Measurements from ENCODE around the gene CEBPA. TPM values are rescaled to one million over a fixed set of nuclear protein-coding genes. Genes with fewer than 3 reads are reported as not detected.

CEBPA gene
- polyA plus RNA-seq, 12 donors = 1.7 to 33.1 (median 4.0) TPM; not detected in 1

DNA sequence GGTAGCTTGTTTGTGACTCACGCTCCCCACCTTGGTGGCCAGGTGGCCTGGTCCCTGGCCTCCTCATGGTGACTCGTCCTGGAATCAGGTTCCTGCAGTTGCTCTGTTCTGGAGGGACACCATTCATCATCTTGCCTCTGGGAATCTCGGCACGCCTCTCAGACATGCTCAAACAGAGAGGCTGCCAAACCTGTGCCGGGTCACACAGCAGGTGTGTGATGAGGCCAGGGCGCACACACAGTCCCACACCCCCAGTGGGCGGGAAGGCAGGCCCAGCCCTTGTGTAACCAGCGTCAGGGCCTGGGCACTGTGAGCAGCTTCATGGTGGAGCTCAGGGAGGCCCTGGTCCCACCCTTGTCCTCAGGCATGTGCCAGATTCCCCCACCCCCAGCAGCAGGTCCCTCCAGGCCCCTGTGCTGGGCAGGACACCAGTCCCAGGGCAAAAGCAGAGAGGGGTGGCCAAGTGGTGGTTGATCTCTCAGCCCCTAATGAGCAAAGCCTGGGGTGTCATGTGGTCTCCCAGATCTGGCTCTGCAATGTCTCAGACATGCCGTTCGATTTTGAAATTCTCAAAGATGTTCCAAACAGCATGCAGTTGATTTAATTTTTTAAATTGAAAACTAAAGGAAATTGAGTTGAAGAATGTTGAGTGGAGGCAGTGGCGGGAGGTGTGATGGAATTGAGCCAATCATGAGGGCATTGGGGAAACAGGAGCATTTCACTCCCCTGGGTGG, 12.1 kb downstream of the CEBPA start:
- no peak for DNase-seq

DNA sequence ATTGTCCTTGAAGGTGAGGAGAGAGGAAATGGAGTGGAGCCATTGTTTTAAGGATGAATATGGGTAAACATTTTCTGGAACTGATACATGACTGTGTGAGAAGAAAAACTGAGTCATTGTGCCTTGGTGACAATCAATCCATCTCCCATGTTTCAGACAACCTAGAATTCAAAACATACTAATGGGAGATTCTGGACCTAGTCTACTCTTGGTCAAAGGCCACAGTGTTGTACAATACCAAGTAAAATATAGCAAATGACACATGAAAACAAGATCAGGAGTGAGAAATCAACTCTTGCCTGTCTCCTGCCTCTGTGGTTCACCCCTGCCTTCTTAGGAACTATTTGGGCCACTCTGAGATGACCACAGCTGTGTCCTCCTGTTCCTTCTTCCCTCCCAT, 13.1 kb downstream of the CEBPA start:
- no peak for DNase-seq

DNA sequence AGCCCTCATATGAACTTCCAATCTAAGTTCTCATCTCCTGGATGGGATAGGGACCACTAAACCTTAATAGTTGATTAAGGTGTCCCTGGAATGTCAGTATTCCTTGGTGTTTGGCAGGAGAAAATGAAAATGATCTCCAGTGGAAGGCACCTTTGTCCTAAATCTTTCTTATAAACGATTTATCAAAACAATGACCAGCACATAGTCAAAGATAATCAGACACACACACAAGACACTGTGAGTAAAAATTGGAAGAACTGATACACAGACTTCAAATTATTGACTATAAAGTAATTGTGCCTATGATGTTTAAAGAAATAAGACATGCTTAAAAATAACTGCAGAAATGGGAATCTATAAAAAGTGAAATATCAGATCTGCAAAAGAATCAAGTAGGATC, 13.7 kb downstream of the CEBPA start:
- no peak for DNase-seq

DNA sequence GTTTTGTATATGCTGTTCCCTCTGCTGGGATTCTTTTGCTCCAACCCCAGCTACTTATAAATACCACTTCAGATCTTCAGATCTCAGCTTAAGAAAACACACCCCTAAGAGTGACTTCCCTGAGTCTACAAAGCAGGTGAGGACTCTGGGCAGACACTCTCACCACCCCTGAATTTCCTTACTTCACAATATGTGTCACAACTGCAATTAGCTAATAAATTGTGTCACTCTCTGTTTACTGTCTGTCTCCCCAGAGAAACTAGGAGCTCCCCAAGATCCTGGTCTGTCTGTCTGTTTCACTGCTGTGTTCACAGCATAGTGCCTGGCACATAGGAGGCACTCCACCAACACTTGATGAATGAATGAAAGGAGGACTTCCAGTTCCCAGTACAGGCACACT, 14.4 kb downstream of the CEBPA start:
- no peak for DNase-seq

DNA sequence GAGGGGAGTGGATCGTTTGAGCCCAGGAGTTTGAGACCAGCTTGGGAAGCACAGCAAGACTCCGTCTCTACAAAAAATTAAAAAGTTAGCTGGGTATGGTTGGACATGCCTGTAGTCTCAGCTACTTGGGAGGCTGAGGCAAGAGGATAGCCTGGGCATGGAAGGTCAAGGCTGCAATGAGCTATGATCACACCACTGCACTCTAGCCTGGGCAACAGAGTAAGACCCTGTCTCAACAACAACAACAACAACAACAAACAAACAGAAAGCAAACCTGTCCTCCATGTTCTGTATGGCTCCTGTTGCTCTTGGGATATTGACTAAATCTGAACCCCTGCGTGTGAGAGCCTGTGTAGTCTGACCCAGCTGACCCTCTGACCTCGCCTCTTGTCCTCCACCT, 14.9 kb downstream of the CEBPA start:
- DNase-seq = no peak

DNA sequence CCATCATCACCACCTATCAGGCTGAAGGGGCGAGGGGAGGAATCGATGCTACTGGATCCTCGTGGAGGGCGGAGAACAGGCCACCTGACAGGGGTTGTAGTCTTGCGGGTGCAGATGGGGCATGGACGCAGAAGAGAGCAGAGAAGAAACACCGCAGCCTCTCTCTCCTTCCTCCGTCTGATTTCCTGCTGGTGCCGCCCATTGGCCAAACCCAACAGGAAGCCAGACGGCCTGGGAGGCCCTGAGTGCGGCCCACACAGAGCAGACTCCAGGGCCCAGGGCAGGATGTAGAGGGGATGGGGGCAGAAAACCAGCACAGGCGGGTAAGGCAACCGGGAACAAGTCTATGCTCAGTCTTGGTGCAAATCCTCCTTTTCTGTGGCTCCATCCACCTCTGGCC, 15.4 kb downstream of the CEBPA start:
- DNase-seq = no peak

DNA sequence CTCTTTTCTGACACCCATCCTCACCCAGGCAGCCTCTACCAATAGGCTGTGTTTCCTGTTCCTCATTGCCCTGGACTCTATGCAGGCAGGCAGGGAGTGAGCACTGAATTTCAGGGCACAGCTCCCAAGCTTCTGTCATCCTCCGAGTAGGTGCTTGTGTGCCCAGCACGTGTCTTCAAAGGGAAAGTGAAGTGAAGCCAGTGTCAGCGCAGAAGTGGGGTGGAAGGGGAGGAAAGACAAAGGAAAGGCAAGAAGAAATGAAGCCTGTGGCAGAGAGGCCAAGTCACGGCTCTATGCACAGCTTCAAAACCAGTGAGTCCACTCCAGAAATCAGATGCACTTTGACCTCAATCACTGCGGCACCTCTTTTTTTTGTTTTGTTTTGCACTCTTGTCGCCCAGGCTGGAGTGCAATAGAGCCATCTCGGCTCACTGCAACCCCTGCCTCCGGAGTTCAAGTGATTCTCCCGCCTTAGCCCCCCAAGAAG, 16.9 kb downstream of the CEBPA start:
- DNase-seq = no peak

DNA sequence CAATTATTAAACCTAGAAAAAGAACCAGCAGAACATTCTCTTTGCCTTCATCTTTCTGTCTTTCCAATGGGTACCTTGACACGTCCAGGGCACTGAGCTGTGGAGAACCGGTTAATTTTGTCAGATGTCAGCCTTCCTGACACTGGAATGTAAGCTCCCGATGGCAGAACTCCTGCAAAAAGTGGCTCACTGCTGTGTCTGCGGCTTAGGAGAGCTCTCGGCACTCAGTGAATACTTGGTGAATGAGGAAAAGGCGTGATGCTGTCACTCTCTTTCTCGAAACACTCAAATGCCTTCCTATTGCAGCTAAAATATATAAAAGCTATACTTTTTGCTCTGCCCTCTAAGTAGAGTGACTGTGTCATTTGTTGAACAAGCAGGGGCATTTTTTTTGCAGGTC, 17.6 kb downstream of the CEBPA start:
- DNase-seq = no peak

DNA sequence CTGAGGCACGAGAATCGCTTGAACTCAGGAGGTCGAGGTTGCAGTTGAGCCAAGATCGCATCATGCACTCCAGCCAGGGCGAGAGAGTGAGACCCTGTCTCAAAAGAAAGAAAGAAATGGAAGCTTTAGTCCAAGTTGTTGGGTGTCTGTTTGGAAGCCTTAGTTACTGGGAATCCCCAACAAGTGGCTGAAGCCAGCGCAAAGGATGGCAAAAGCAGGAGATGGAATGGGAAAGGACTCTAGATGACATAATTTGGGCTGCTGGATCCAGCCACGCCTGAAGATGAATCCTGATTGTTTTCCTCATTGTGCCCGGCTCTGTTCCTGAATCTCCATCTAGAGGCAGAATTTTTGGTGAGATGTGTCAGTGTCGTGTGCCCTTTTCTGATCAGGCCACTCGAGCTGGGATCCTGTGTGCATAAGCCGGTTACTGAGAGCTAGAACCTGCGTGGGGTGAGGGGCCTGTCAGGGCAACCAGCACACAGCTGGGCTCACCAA, 18.1 kb downstream of the CEBPA start:
- DNase-seq = no peak

DNA sequence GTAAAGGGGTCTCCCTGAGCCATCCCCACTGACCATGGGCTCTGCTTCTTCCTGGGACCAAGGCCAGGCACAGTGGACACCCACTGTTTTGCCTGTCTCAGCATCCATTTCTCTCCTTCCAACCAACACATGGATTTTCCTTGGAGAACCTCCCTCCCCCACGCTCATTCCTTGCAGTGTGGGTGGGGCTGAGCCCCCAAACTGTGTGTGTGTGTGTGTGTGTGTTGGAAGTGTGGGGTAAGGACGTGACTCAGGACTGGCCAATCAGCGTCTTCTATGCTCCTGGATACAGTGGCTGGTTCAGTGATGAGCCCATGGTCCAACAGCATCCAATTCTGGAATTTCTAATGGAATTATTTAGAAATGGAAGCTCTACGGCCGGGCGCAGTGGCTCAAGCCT, 18.7 kb downstream of the CEBPA start:
- DNase-seq = no peak

DNA sequence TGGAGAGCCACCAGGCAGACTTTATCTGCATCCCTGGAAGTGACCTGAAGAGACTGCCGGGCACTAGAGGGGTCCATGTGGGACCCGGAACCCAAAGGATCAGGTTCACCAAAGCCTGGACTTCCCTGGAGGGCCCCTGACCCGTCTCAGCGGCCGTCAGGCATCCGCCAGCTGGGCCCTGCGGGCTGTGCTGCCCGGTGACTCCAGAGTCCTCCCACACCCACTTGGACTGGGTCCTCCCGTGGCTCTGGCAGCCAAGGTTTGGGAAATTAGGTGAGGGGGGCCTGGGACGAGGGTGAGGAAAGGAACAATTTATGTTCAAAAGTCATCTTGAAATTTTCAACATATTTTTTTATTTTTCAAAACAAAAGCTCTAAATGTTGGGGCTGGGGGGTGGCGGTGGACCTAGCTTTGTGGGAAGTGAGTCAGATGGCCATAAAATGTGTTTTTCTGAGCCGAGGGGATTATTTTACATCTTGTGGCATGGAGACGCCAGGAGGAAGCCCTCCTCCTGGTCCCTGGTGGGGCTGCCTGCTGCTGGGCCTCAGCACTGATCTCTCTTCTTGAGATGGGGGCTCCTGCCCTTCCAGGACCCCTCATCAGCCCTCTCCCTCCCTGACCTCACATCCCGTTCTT, 20.2 kb downstream of the CEBPA start:
- no peak for DNase-seq

DNA sequence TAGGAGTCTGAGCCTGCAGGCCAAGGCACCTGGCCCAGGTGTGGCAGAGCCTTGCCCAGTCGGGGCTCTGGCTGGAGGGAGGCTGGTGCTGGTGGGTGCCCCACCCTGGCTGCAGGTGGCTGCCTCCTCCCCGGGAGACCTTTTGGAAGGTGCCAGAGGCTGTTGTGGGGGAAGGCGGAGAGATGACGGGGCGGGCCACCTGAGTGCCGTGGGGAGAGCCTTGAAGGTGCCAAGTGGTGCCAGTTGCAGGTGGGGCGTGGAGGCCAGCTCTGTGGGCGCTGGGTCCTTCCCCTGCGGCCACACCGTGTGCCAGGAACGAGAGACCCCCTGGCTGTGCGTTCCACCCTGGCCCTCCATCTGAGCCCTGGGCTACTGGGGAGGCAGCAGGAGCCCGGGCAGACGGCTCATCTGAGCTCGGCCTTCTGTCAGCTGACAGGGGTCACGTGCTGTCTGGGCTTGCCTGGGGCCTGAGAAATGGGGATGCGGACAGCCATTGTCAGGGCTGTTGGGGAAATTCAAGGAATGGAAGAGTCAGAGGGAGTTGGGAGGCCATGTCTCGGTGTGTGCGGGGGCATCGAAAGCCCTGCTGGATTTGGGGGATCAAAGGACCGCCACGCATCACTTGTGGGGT, 20.9 kb downstream of the CEBPA start:
- DNase-seq = no peak

DNA sequence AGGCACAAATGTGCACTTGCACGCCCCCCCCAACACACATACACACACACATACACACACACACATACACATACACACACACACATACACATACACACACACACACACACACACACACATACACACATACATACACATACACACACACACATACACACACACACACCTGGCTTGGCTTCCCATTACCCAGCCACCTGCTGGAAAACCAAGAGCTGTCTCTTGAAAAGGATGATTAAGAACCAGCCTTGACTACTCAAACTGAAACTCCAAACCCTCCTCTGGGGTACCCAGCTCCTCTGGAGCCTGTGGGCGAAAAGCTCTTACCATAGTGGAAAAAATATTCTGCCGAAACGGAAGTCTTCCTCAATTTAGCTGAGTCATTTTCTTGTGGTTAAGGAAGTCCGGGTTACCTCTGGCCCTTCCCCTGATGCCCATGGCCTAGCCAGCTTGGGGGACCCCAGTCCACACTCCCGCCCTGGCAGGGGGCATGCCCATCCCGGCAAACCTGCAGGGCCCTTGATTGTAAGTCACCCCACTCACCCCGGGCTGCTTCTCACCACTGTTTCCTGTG, 21.9 kb downstream of the CEBPA start:
- DNase-seq = no peak

DNA sequence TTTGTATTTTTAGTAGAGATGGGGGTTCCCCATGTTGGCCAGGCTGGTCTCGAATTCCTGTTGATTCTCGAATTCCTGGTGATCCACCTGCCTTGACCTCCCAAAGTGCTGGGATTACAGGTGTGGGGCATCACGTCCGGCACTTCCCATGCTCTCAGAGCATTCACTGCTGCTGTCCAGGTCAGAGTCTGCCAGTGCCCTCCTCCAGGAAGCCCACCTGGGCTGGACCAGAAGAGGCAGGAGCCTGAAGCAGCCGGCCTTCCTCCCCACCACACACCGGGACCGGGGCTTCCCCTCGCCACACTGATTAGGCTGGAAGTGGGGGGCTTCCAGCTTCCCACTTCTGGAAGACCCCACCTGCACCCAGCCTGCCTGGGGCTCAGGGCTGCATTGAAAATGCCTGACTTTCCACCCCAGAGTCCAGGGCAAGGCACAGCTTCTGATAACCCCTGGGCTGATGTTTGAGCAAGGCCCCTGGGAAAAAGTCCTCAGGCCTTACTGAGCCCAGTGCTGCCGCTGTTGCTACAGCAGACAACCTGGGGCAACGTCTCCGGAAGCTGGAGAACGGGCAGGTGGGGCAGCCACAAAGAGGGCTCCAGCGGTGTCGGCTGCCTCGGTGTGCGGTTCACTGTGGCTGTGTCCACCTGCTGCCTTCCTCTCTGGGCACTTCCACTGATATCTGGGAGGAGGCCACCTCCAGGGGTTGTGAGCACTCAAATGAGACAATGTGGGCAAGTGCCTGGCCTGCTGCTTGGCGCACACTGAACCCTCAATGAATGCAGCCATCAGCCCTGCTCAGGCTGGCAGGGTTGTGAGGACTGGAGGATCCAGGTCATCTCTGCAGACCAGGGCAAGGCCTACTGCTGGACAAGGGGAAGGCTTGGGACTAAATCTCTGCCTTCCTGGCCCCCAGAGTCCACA, 22.6 kb downstream of the CEBPA start:
- DNase-seq = no peak

DNA sequence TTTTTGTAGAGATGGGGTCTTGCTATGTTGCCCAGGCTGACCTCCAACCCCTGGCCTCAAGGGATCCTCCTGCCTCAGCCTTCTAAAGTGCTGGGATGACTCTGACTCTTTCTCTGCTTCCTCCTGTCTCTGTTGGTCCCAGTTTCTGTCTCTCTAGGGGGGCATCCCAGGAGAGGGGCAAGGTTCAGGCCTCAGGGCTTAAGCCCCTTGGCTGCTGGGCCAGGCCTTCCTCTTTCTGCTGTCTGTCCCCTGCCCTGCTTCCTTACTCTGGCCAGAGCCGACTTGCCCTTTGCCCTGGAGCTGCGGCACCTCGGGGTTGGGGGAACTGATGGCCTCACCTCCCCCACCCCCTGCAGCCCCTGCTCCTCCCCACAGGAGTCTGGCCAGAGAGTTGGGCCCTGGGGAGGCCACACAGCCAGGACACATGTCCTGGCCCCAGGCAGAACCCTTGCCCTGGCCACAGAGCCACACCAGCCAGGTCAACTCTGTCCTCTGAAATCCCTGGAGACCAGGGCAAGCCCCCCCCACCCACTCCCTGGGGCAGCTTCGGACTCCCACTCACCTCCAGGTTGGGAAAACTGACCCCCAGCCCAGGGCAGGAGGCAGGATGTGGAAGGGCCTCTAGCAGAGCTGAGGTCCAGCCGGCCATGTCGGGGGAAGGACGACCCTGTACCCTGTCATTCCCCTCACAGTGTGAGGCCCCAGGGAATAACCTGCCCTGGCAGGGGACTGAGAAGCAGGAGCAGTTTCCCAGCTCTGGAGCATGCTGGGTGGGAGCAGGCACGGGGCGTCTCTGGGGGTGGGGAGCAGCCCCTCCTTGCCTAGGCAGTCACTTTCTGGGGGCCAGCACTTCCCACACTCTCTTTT, 23.7 kb downstream of the CEBPA start:
- DNase-seq = no peak

DNA sequence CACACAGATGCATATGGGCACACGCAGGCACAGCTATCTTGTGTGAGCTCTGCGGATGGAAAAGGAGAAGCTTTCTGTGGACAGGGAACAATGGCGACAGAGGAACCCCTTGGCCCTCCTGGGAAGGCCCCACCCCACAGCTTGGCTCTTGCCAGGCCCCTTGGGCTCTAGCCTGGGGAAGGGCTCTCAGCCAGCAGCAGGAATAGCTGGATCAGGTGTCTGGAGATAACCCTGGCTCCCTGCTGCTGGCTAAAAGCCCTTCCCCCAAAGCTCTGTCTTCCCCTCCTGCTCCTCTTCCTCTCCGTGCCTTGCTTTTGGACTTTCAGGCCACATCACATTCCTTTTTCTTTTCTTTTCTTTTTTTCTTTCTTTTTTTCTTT, 24.3 kb downstream of the CEBPA start:
- no peak for DNase-seq

DNA sequence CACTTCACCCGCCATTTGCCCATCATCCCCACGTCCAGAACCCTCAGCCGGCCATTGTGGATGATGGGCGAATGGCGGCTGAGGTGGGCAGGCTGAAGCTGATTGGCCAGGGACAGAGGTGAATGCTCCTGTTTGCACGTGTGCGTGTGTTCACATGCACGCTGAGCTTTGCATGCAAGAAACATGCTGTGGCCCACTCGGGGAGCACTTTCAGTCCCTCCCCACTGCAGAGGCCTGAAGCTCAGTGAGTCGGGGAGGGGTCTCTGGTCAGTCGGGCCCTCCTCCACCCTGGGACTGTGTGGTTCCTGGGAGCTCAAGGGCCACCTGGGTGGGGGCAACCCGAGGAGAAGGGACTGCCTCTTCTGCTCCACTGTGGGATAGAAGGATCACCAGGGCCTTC, 24.9 kb downstream of the CEBPA start:
- no peak for DNase-seq

DNA sequence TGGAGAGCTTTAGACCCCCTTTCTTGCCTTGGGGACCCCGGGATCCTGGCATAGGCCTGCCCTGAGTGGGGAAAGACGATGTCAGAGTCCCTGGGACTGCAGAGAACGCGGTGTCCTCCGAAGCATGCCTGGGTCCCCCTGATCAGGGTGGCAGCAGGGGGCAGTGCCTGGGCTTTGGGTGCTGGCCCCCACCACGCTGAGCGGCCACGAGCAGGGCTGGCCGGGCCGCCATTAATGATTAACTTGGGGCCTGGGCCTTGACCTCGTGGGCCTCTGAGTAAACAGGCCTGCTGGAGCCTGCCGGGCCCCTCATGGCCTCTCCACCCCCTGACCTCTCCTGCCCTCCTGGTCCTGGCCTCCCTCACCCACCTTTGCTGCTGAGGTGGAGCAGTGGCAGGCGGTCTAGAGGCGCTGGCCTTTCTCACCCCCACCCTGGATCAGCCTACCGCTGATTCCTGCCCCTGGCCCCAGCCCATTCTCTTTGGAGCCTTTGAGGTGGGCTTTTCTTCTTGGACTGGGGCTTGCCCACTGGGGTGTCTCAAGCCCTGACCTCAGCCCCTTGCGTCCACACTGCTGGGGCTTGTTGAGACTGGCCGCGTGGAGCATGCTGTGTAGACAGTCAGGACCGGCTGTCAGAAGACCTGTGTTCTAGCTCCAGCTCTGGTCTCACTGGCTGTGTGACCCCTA, 26.3 kb downstream of the CEBPA start:
- DNase-seq = no peak

DNA sequence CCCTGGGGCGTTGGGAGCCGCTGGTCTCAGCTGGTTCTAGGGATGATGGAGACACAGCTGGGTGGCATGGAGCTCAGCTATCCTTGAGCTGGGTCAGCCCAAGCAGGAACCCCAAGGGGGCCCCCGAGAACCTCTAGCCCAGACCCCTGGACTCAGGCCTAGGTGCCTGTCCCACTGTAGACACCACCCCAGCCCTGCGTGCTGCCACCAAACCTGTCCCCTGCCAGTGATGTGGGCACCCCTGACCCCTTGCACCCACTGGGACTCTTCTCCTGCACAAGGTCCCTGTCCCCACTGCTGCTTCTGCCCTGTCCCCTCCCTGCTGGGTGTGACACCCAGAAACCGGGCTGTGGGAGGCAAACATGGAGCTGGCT, 26.8 kb downstream of the CEBPA start:
- DNase-seq = no peak

Measured in muscle of arm (tissue), 12 donors.